Measurements from ENCODE around the gene PRSS50.
"Not testable (repeated sequence)": the region's sequence is repeated elsewhere in the genome, so short reads cannot be mapped to it uniquely, and the experiment has no call there.

The PRSS50 gene

DNA sequence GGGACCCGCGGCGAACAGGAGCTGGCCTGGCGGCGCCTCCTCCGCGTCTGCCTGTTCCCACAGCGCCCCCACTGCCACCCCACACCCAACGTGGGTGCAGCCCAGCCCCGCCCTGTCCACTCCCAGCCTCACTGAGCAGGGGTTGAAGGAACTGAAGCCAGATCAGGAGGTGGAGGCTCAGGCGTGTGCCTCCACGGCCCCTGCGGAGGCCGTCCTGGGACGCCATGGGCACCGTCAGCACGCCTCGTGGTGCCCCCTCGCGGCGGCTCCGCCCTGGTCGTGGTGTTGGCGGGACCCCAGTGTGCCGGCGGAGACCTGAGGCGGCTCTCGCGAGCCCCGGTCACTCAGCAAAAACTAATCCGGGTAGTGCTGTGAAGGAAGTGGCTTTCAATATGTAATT, 39.0 kb upstream of the PRSS50 start:
- no peaks in the 10 kb centered on the region for H3K79me1 ChIP-seq (ENCODE audit: low read depth, low read length)
- H4K8ac ChIP-seq (ENCODE audit: low read depth, low read length), result no peak overlapping the region
- H3K4me2 ChIP-seq (ENCODE audit: insufficient read depth, low read length, poor library complexity, severe bottlenecking), result no peak overlapping the region
- H3K9me3 ChIP-seq (replicated peaks in 1 of 2; ENCODE audit: control insufficient read depth in 2 of 2, insufficient read depth in 1 of 2, low read depth in 1 of 2, low read length in 2 of 2), result no peaks in the 10 kb centered on the region
- WGBS, 2 donors (ENCODE audit: extremely low coverage in 2 of 2, insufficient read length in 2 of 2, insufficient replicate concordance in 1 of 2), result no CpG with 5 or more reads among the region's 31 CpGs
- peaks cover 0 to 2% of the 10 kb centered on the region in 2 donors for H3K4me1 ChIP-seq (ENCODE audit: control insufficient read depth in 2 of 2, insufficient read depth in 1 of 2, low read depth in 1 of 2, low read length in 2 of 2)
- peak overlapping the region; percentile 32 for H2AK5ac ChIP-seq (ENCODE audit: low read depth, low read length)
- H3K36me3 ChIP-seq (replicated peaks in 1 of 2; ENCODE audit: control insufficient read depth in 2 of 2, insufficient read depth in 2 of 2, low read length in 2 of 2), result no peaks in the 10 kb centered on the region
- no peak overlapping the region for H3K18ac ChIP-seq (ENCODE audit: low read length)
- no peak overlapping the region for H2BK15ac ChIP-seq (ENCODE audit: low read length)
- no peak overlapping the region for H2BK5ac ChIP-seq (ENCODE audit: low read length)
- peak overlapping the region; percentile 98 for H3K14ac ChIP-seq (ENCODE audit: low read length)
- H3K27me3 ChIP-seq (ENCODE audit: control insufficient read depth in 3 of 3, insufficient read depth in 3 of 3, low read depth in 1 of 3, low read length in 3 of 3), result peaks cover 0 to 2% (median 0%) of the 10 kb centered on the region in 3 experiments
- no peak overlapping the region for H2AFZ ChIP-seq (ENCODE audit: low read length)
- H3K23ac ChIP-seq (ENCODE audit: low read depth, low read length, poor library complexity), result no peak overlapping the region
- H2BK12ac ChIP-seq (ENCODE audit: low read length), result no peak overlapping the region
- H3K4me3 ChIP-seq (ENCODE audit: low read length in 2 of 2), result no peak overlapping the region
- H4K91ac ChIP-seq (ENCODE audit: low read depth, low read length, poor library complexity), result no peak overlapping the region
- peak overlapping the region; percentile 77 for H3K9ac ChIP-seq (ENCODE audit: low read depth, low read length, poor library complexity)
- no peak overlapping the region for H2BK120ac ChIP-seq (ENCODE audit: low read depth, low read length)
- H3K4ac ChIP-seq (ENCODE audit: low read length), result no peak overlapping the region
- no peak overlapping the region for H3K27ac ChIP-seq (replicated peaks; ENCODE audit: low read length)
- no peak for DNase-seq (ENCODE audit: low spot score)

DNA sequence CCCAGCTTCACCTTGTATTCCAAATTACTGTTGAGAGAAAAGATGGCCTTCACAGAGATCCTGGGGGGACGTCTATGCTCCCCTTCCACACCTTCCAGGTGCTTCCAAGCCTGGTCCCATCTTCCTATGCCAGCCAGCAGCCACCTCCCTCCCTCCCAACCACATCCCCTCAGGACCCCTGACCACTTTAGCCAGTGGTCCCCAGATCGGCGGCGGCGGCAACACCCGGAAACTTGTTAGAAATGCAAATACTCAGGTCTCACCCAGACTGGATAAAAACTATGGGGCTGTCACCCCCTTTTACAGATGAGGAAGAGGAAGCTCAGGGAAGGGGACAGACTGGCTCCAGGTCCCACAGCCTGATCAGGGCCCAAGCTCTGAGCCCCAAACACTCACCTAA, 38.0 kb upstream of the PRSS50 start:
- no peak overlapping the region for H3K27ac ChIP-seq (replicated peaks; ENCODE audit: low read length)
- no peak overlapping the region for H3K18ac ChIP-seq (ENCODE audit: low read length)
- no peak for DNase-seq (ENCODE audit: low spot score)
- H3K4ac ChIP-seq (ENCODE audit: low read length), result no peak overlapping the region
- WGBS, 2 donors (ENCODE audit: extremely low coverage in 2 of 2, insufficient read length in 2 of 2, insufficient replicate concordance in 1 of 2), result no CpG with 5 or more reads among the region's 6 CpGs
- H2BK5ac ChIP-seq (ENCODE audit: low read length), result no peak overlapping the region
- H2AFZ ChIP-seq (ENCODE audit: low read length), result no peak overlapping the region
- no peak overlapping the region for H2BK15ac ChIP-seq (ENCODE audit: low read length)
- H3K23ac ChIP-seq (ENCODE audit: low read depth, low read length, poor library complexity), result no peak overlapping the region
- H4K8ac ChIP-seq (ENCODE audit: low read depth, low read length), result no peak overlapping the region
- H3K79me1 ChIP-seq (ENCODE audit: low read depth, low read length), result no peaks in the 10 kb centered on the region
- H3K4me3 ChIP-seq (ENCODE audit: low read length in 2 of 2), result no peak overlapping the region
- no peak overlapping the region for H4K91ac ChIP-seq (ENCODE audit: low read depth, low read length, poor library complexity)
- H2BK12ac ChIP-seq (ENCODE audit: low read length), result no peak overlapping the region
- H3K14ac ChIP-seq (ENCODE audit: low read length), result no peak overlapping the region
- H3K27me3 ChIP-seq (ENCODE audit: control insufficient read depth in 3 of 3, insufficient read depth in 3 of 3, low read depth in 1 of 3, low read length in 3 of 3), result peaks cover 0 to 2% (median 0%) of the 10 kb centered on the region in 3 experiments
- no peaks in the 10 kb centered on the region for H3K36me3 ChIP-seq (replicated peaks in 1 of 2; ENCODE audit: control insufficient read depth in 2 of 2, insufficient read depth in 2 of 2, low read length in 2 of 2)
- H3K4me1 ChIP-seq (ENCODE audit: control insufficient read depth in 2 of 2, insufficient read depth in 1 of 2, low read depth in 1 of 2, low read length in 2 of 2), result peaks cover 0 to 2% of the 10 kb centered on the region in 2 donors
- no peak overlapping the region for H3K9ac ChIP-seq (ENCODE audit: low read depth, low read length, poor library complexity)
- no peak overlapping the region for H3K4me2 ChIP-seq (ENCODE audit: insufficient read depth, low read length, poor library complexity, severe bottlenecking)
- H3K9me3 ChIP-seq (replicated peaks in 1 of 2; ENCODE audit: control insufficient read depth in 2 of 2, insufficient read depth in 1 of 2, low read depth in 1 of 2, low read length in 2 of 2), result no peaks in the 10 kb centered on the region
- H2BK120ac ChIP-seq (ENCODE audit: low read depth, low read length), result no peak overlapping the region
- no peak overlapping the region for H2AK5ac ChIP-seq (ENCODE audit: low read depth, low read length)

DNA sequence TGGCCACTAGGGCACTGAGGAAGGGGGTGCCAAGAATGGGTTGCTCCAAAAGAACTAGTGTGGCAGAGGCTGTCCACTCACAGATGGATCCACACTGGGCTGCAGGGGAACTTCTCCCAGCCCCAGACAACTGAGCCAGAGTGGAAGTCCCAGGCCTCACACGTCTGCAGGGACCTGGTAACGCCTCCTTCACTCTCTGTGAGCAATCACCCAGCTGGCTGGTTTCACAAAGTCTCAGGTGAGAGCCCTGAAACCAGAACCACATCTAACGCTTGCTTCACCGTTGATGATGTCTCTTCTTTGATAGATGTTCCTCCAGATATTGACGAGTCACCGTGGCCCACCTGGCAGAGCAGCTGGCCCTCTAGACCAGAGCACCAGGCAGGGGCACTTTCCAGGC, 35.5 kb upstream of the PRSS50 start:
- not testable (repeated sequence) for H3K9ac ChIP-seq (ENCODE audit: low read depth, low read length, poor library complexity); H2AFZ ChIP-seq (ENCODE audit: low read length); H3K4ac ChIP-seq (ENCODE audit: low read length); H4K91ac ChIP-seq (ENCODE audit: low read depth, low read length, poor library complexity); H3K14ac ChIP-seq (ENCODE audit: low read length); H3K36me3 ChIP-seq (replicated peaks in 1 of 2; ENCODE audit: control insufficient read depth in 2 of 2, insufficient read depth in 2 of 2, low read length in 2 of 2); H3K4me1 ChIP-seq (ENCODE audit: control insufficient read depth in 2 of 2, insufficient read depth in 1 of 2, low read depth in 1 of 2, low read length in 2 of 2); H3K9me3 ChIP-seq (replicated peaks in 1 of 2; ENCODE audit: control insufficient read depth in 2 of 2, insufficient read depth in 1 of 2, low read depth in 1 of 2, low read length in 2 of 2); H3K79me1 ChIP-seq (ENCODE audit: low read depth, low read length); H3K27me3 ChIP-seq (ENCODE audit: control insufficient read depth in 3 of 3, insufficient read depth in 3 of 3, low read depth in 1 of 3, low read length in 3 of 3); H3K18ac ChIP-seq (ENCODE audit: low read length); H3K27ac ChIP-seq (replicated peaks; ENCODE audit: low read length); H2BK15ac ChIP-seq (ENCODE audit: low read length); H3K4me3 ChIP-seq (ENCODE audit: low read length in 2 of 2); H4K8ac ChIP-seq (ENCODE audit: low read depth, low read length); H3K23ac ChIP-seq (ENCODE audit: low read depth, low read length, poor library complexity); H2BK12ac ChIP-seq (ENCODE audit: low read length); H2BK120ac ChIP-seq (ENCODE audit: low read depth, low read length); H3K4me2 ChIP-seq (ENCODE audit: insufficient read depth, low read length, poor library complexity, severe bottlenecking); H2BK5ac ChIP-seq (ENCODE audit: low read length); DNase-seq (ENCODE audit: low spot score); H2AK5ac ChIP-seq (ENCODE audit: low read depth, low read length)
- WGBS, 2 donors (ENCODE audit: extremely low coverage in 2 of 2, insufficient read length in 2 of 2, insufficient replicate concordance in 1 of 2), result no CpG with 5 or more reads among the region's 6 CpGs

DNA sequence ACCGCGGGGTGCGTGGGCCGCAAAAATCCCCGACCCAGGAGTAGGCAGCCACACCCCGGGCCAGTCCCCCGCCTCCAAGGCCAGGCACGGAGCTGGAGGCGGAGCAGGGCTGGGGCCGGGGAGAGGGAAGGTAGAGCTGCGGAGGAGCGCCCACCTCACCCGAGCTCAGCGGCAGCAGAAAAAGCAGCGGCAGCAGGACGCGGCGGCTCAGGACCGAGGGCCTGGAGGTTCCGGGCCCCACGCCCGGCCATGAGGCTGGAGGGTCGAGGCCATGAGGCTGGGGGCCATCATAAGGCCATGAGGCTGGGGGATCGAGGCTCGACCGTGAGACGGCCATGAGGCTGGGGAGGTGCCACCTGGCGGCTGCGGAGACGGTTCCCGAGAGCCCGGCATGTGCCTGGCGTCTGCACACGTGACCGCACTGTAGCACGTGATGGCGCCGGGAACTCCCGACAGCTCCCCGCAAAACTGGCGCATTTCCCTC, 32.9 kb upstream of the PRSS50 start:
- no CpG with 5 or more reads among the region's 41 CpGs for WGBS, 2 donors (ENCODE audit: extremely low coverage in 2 of 2, insufficient read length in 2 of 2, insufficient replicate concordance in 1 of 2)
- no peak overlapping the region for H4K8ac ChIP-seq (ENCODE audit: low read depth, low read length)
- H3K27me3 ChIP-seq (ENCODE audit: control insufficient read depth in 3 of 3, insufficient read depth in 3 of 3, low read depth in 1 of 3, low read length in 3 of 3), result peaks cover 0 to 2% (median 0%) of the 10 kb centered on the region in 3 experiments
- H2BK12ac ChIP-seq (ENCODE audit: low read length), result no peak overlapping the region
- H3K27ac ChIP-seq (replicated peaks; ENCODE audit: low read length), result no peak overlapping the region
- no peak overlapping the region for H2AFZ ChIP-seq (ENCODE audit: low read length)
- no peak overlapping the region for H3K4me3 ChIP-seq (ENCODE audit: low read length in 2 of 2)
- peak overlapping the region; percentile 18 for H3K18ac ChIP-seq (ENCODE audit: low read length)
- H3K23ac ChIP-seq (ENCODE audit: low read depth, low read length, poor library complexity), result peak overlapping the region; percentile 70
- H4K91ac ChIP-seq (ENCODE audit: low read depth, low read length, poor library complexity), result peak overlapping the region; percentile 41
- H2BK5ac ChIP-seq (ENCODE audit: low read length), result no peak overlapping the region
- peaks cover 2% of the 10 kb centered on the region for H3K79me1 ChIP-seq (ENCODE audit: low read depth, low read length)
- H3K4me2 ChIP-seq (ENCODE audit: insufficient read depth, low read length, poor library complexity, severe bottlenecking), result no peak overlapping the region
- H2AK5ac ChIP-seq (ENCODE audit: low read depth, low read length), result peak overlapping the region; percentile 23
- no peaks in the 10 kb centered on the region for H3K9me3 ChIP-seq (replicated peaks in 1 of 2; ENCODE audit: control insufficient read depth in 2 of 2, insufficient read depth in 1 of 2, low read depth in 1 of 2, low read length in 2 of 2)
- H2BK120ac ChIP-seq (ENCODE audit: low read depth, low read length), result peak overlapping the region; percentile 32
- no peaks in the 10 kb centered on the region for H3K4me1 ChIP-seq (ENCODE audit: control insufficient read depth in 2 of 2, insufficient read depth in 1 of 2, low read depth in 1 of 2, low read length in 2 of 2)
- peak overlapping the region; percentile 75 for H3K14ac ChIP-seq (ENCODE audit: low read length)
- H3K36me3 ChIP-seq (replicated peaks in 1 of 2; ENCODE audit: control insufficient read depth in 2 of 2, insufficient read depth in 2 of 2, low read length in 2 of 2), result no peaks in the 10 kb centered on the region
- no peak overlapping the region for H2BK15ac ChIP-seq (ENCODE audit: low read length)
- H3K4ac ChIP-seq (ENCODE audit: low read length), result no peak overlapping the region
- DNase-seq (ENCODE audit: low spot score), result no peak
- H3K9ac ChIP-seq (ENCODE audit: low read depth, low read length, poor library complexity), result no peak overlapping the region
